DND-41 (cell line): ENCODE results near the gene OXGR1.

Experiments
- ATAC-seq: fragments of 200-7000 bp; cut with Tn5 transposase; 3 replicates; pipeline ENCODE4 v1.9.1; 2021; ENCODE audit warnings: low read depth; ENCODE audit not compliant: insufficient read depth
- DNase-seq: peaks from one replicate; pipeline ENCODE4 v3.0.0-alpha.2; 2020
- H2AFZ ChIP-seq: 2 replicates; pipeline ENCODE4 v1.6.0; 2012; ENCODE audit warnings: low read depth, low read length
- H3K27ac ChIP-seq: 2 replicates; pipeline ENCODE4 v1.5.1; 2012; ENCODE audit warnings: low read length, inconsistent platforms
- H3K27me3 ChIP-seq: fragments of 200-600 bp; sonication (generic); 2 replicates; pipeline ENCODE4 v1.6.0; 2012; ENCODE audit warnings: low read length, mild to moderate bottlenecking, inconsistent platforms; ENCODE audit not compliant: insufficient read depth, poor library complexity
- H3K36me3 ChIP-seq: 2 replicates; pipeline ENCODE4 v1.5.1; 2012; ENCODE audit warnings: low read length, inconsistent platforms; ENCODE audit not compliant: insufficient read depth
- H3K4me1 ChIP-seq: 2 replicates; pipeline ENCODE4 v1.5.1; 2012; ENCODE audit warnings: mild to moderate bottlenecking, low read length; ENCODE audit not compliant: insufficient read depth
- H3K4me2 ChIP-seq: 2 replicates; pipeline ENCODE4 v1.6.0; 2012; ENCODE audit warnings: mild to moderate bottlenecking, moderate library complexity, low read length, inconsistent platforms; ENCODE audit not compliant: insufficient read depth
- H3K4me3 ChIP-seq, 2 experiments: fragments of 200-600 bp in 1 of 2; shearing (Covaris generic) in 1 of 2; 2 replicates each; pipeline ENCODE4 v1.5.1; 2012 to 2016; ENCODE audit warnings: inconsistent platforms in 2 of 2, low read length in 2 of 2, mild to moderate bottlenecking in 2 of 2, low read depth in 1 of 2, moderate library complexity in 1 of 2
- H3K79me2 ChIP-seq: 2 replicates; pipeline ENCODE4 v1.6.0; 2012; ENCODE audit warnings: low read length, inconsistent platforms; ENCODE audit not compliant: insufficient read depth
- H3K9ac ChIP-seq: 2 replicates; pipeline ENCODE4 v1.6.0; 2012; ENCODE audit warnings: low read depth, mild to moderate bottlenecking, inconsistent platforms, low read length, moderate library complexity
- H3K9me3 ChIP-seq: 2 replicates; pipeline ENCODE4 v1.5.1; 2012; ENCODE audit warnings: low read length, moderate library complexity, mild to moderate bottlenecking, inconsistent platforms; ENCODE audit not compliant: insufficient read depth, severe bottlenecking
- H4K20me1 ChIP-seq: 2 replicates; pipeline ENCODE4 v1.6.0; 2012; ENCODE audit warnings: low read length; ENCODE audit not compliant: insufficient read depth
- CTCF ChIP-seq: IDR thresholded peaks from 2 replicates; pipeline ENCODE4 v1.5.1; 2012; ENCODE audit warnings: borderline replicate concordance, low read length, moderate library complexity, mild to moderate bottlenecking; ENCODE audit not compliant: poor library complexity, severe bottlenecking; ENCODE audit errors: extremely low read depth
- EZH2 ChIP-seq: IDR thresholded peaks from 3 replicates; pipeline ENCODE4 v1.6.1; 2012; ENCODE audit warnings: borderline replicate concordance, low read depth, mild to moderate bottlenecking, moderate library complexity, low read length, inconsistent platforms; ENCODE audit not compliant: severe bottlenecking

The OXGR1 gene

GRCh38 chr13:96996886-96997285, 2.6 kb upstream of the OXGR1 start:
- no peaks in the 10 kb centered on the region for H4K20me1 ChIP-seq
- no peaks in the 10 kb centered on the region for H3K36me3 ChIP-seq
- H3K4me3 ChIP-seq: no peak overlapping the region
- H3K9ac ChIP-seq: no peak overlapping the region
- H3K4me2 ChIP-seq: no peak overlapping the region
- DNase-seq (no peak), ATAC-seq (no peak)
- no peaks in the 10 kb centered on the region for H3K79me2 ChIP-seq
- no peaks in the 10 kb centered on the region for H3K27me3 ChIP-seq
- no peak overlapping the region for H3K27ac ChIP-seq
- no peaks in the 10 kb centered on the region for H3K9me3 ChIP-seq
- TF ChIP-seq CTCF: no peak
- TF ChIP-seq EZH2: no peak
- H3K4me1 ChIP-seq: no peaks in the 10 kb centered on the region
- H2AFZ ChIP-seq: no peak overlapping the region

- no peak for DNase-seq
- Histone ChIP-seq H3K36me3 (no peaks in the 10 kb centered on the region), H3K4me3 (no peak overlapping the region), H2AFZ (no peak overlapping the region), H3K4me1 (no peaks in the 10 kb centered on the region), H3K4me2 (no peak overlapping the region), H3K27me3 (no peaks in the 10 kb centered on the region), H3K27ac (no peak overlapping the region), H3K9me3 (no peaks in the 10 kb centered on the region), H3K79me2 (no peaks in the 10 kb centered on the region), H4K20me1 (no peaks in the 10 kb centered on the region), H3K9ac (no peak overlapping the region)
- TF ChIP-seq EZH2: no peak
- TF ChIP-seq CTCF: no peak
- ATAC-seq: no peak
Observed at GRCh38 chr13:96996107-96996506, 1.8 kb upstream of the OXGR1 start.

DNA sequence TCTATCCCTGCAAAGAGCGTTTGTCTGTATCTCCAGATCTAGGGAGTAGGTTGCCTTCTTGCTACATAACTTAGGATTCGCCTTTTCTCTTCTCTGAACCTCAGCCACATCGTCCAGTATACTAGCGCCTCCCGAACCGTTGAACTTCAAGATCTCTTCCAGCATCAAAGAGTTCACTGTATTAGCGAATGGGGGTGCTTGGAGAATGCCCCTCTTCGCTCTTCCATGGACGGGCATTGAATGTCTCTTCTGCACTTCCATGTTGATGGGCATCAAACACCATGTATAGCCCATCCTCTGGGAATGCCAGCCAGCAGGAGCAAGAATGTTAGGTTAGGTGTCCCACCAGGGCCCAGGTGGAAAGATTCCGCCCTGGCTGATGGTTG, 575 bp upstream of the OXGR1 start:
- Histone ChIP-seq H3K9ac (no peak overlapping the region), H3K4me2 (no peak overlapping the region)

More for the DNA sequence above, 575 bp upstream of the OXGR1 start:
- H4K20me1 ChIP-seq: no peaks in the 10 kb centered on the region
- ATAC-seq (no peak), DNase-seq (no peak)
- TF ChIP-seq CTCF (no peak), EZH2 (no peak)
- no peak overlapping the region for H3K4me3 ChIP-seq
- H3K79me2 ChIP-seq: no peaks in the 10 kb centered on the region
- no peaks in the 10 kb centered on the region for H3K27me3 ChIP-seq
- H2AFZ ChIP-seq: no peak overlapping the region
- no peak overlapping the region for H3K27ac ChIP-seq
- no peaks in the 10 kb centered on the region for H3K9me3 ChIP-seq
- no peaks in the 10 kb centered on the region for H3K4me1 ChIP-seq
- no peaks in the 10 kb centered on the region for H3K36me3 ChIP-seq
